Dermis microvascular lymphatic vessel endothelial cell (primary cell): ENCODE measurements around the gene OBSCN. TPM values are rescaled to one million over a fixed set of nuclear protein-coding genes. Genes with fewer than 3 reads are reported as not detected.

Experiments
- DNase-seq, 2 donors: peaks; one replicate each; pipeline versions ENCODE4 v3.0.0 to v3.0.0-alpha.2; 2010; ENCODE audit warnings: low read depth in 2 of 2
- total RNA-seq: library from RNA; depleted of rRNA; stranded (reverse); fragments of >200 nt; gene quantifications from 2 replicates; pipeline ENCODE4 v1.2.1, GENCODE V29; 2014

Gene OBSCN
- total RNA-seq, 1 donor from 2014 or later = 2.3 TPM

DNA sequence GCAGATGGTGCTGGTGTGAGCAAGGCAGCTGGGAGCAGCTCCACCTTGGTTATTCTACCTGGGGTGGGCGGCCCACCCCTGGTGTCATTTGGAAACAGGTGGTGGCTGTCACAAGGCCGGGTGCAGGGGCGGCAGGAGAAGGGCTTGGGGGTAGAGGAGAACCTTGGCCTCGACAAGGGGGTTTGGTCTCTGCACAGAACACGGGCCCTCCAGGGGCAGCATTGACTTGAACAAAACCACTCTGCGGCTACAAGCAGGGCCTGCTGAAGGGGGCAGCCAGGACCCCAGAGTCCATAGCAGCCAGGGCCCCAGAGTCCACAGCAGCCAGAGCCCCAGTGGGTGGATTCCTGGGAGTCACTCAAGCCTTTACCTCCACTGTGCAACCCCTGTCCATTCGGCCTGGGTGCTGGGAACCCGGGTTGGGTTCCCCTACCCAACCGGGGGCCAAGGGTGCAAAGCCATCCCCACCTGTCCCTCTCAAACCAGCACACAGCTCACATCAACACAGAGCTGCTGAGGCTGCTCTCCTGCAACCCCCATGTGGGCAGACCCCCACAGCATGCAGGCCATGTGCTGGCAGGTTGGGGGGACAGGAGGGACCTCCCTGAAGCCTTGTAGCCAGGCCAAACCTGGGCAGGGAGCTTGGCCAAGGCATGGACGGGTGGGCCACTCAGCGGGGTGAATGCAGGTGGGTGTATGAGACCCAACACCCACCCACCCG lies 191.1 kb downstream of the OBSCN start:
- DNase-seq = no peak

DNA sequence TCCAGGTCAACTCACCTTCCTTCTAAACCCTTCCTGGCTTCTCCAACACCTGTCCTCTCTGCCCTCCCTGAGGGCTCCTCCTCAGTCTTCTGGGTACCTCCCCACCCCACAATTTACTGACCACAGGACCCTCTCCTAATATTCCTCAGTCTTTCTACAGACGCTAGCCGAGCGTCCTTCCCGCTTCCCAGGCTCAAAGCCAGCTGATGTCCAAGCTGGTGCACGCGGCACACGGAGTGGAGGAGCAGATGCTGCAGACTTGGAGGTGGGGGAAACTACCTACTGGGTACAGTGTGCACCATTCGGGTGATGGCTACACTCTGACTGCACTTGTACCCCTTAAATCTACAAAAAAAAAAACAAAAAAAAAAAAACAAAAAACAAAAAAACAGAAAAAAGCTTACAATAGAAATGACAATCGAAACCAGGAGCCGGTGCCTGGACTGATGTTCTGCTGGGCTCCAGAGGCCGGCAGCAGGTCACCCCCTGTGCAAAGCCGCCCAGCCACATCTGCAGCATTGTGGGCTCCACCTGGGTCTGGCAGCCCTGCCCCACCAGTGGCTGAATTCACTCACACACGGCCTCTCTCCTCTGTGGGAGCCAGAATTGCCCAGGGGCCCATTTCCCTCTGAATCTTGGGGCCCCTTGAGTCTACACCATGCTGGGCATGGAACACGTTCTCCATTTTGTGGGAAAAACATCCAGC lies 191.8 kb downstream of the OBSCN start:
- no peak for DNase-seq

DNA sequence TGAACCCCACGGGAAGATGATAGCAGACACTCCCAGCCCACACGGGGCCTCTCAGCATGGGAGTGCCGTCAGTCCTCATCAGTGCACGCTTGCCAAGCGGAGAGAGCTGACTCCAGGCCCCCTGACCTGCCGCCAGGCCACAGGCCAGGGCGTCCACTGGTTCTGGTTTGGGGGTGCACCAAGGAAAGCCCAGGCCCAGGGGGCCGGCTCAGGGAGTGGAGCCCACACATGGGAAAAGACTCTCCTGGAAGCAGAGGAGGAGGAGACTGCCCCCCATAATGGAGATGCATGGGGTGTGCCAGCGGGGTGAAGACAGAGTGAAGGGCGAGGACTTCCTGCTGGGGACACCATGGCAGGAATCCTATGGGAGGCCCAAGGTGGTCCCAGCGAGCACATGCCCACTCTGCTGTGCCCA lies 192.4 kb downstream of the OBSCN start:
- no peak for DNase-seq

DNA sequence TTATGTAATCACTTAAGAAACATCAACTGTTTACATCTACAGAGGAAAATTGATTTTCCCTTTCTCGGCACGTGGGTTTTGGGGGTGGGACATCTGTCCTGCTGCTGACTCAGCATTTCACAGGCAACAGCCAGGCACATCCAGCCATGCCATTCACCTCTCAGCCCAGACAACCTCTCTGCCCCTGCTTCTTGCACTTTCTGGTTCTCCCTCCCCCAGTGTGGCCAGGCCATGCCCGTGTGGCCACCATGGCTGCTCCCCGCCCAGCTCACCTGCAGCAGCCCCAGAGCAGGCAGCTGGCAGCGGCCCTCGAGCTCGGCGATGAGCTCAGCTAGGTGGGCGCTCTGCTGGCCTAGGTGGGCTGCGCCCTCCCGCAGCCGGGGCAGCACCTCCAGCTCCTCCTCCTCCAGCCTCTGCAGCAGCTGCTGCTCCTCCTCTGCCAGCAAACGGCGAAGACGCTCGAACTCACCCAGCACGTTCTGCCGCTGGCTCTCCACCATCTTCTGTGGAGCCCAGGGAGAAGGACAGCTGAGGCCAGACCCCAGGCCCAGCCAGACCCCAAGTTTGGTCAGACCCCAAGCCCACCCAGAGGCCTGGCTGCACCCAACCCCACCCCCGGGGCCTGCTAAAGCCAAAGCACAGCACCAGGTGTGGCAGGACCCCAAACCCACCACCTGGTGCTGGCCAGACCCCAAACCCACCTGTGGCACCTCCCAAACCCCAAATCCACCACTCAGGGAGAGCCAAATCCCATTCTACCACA lies 193.0 kb downstream of the OBSCN start:
- no peak for DNase-seq

DNA sequence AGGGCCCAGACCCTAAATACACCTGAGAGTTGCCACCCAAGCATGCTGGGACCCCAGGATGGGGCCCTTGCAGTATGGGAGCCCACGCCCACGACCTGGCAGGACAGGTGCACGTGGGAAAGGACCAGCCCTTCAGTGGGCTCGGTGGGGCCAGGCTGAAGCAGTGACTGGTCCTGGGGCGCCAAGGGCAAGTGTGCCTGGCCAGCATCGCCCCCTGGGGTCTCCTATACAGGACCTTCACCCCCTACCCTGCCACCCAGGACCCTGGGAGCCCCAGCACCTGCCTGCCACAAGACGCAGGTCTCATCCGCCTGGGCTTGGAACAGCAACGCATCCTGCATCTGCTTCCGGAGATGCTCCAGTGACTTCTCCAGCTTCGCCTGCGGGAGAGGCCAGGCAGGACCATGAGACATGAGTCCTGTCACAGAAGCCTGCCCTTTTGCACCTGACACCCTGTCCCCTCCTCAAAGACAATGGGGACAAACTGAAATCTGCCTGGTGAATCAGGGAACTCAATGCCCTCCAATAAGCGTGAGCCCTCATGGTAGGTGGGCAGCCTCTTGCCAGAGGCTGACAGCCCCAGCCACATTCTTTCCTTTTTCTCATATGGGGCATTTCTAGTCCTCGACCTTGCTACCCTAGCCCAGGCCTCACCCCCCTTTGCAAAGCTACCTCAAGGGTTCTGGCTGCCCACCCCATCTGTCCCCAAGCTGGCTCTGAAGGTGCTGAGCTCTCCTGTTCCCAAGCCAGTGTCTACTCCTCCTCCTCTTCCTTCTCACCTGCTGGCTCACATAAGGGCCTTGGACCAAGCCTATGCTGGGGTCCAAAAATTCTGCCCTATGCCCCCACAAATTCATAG lies 194.2 kb downstream of the OBSCN start:
- DNase-seq = no peak

DNA sequence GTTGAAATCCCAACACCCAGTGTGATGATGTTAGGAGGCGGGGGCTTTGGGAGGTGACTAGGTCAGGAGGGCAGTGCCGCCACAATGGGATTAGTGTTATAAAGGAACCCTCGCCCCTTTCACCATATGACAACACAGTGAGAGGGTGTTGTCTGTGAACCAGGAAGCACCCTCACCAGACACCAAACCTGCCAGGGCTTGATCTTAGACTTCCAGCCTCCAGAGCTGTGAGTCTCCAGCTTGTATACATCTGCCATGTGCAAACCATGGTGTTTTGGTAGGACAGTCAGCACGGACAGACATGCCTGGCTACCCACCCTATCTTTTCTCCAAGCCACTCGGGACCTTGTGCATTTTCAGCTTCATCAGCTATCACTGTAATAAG lies 194.8 kb downstream of the OBSCN start:
- DNase-seq = no peak

DNA sequence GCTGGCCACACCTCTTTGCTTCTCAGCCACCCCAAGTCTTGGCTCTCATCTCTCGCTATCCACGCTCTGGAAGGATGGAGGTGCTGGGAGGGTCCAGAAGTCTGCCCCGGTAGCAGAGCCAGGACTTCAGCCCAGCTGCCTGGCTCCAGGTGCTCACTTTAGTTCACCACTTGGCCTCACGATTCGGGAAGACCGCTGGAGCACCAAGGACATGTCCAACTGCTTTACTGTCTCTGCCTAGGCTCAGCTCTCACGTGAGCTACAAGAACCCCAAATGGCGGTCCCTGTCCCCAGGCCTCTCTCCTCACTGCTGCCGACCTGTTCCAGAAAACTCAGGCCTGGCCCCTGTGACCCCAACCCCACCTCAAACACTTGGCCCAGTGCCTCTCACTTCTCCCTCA lies 195.4 kb downstream of the OBSCN start:
- no peak for DNase-seq

DNA sequence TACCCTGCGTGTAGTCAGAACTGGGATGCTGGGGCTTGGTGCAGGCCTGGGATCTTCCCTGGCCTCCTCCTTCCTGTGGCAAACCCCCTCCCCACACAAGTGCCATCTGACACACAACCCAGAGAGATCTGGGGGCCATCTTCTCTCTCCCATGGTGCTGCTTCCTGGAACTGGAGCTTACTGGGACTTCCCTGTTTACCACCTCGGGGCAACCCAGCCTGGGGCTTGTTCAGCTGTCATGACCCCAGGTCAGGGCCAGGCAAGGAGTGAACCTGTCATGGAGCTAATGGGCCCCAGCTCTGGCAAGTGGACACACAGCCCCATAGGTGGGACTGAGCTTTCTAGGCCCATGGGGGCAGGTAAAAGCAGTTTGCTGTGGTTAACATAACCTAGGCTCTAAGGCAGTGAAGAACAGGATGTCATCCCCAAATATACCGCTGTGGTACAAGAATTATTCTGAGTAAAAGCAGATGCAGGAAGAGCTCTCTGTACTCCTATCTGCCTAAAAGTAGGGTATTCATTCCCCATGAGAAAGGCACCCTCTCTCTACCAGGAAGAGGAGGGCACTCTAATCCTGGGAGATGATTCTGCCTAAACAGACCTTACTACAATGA lies 196.4 kb downstream of the OBSCN start:
- DNase-seq = no peak

DNA sequence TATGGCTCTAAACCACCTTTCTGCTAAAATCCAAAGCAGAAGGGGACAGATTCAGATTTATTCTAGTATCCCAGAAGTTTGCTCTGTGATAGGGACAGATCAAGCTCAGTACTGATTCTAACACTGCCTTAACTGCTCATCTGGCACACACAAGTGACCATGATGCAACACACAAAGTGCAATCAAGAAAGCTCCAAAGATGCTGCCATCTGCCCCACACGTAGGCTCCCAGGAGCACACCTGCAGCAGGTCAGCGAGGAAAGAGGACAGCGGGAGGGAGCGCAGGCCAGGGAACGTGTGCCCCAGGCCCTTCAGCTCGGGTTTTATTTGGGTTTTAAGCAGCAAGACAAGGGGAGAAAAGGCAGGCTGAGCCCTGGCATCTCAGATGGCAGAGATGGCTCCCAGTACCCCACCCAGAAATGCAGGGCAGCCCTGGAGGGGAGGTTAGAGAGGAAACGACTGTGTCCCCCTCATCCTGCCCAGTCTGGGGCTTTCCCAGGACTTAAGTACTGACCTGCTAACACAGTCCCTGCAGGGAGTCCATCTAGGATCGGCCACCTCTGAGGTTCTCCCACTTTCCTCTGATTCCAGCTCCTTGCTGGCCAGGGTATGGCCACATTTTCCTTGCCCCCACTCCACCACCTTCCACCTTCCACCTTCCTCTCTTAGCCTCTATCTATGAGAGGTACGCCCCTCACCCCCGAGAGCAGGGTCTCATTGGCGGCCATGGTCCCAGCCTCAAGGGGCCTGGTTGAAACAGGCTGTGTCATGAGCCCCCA lies 197.5 kb downstream of the OBSCN start:
- DNase-seq = no peak

DNA sequence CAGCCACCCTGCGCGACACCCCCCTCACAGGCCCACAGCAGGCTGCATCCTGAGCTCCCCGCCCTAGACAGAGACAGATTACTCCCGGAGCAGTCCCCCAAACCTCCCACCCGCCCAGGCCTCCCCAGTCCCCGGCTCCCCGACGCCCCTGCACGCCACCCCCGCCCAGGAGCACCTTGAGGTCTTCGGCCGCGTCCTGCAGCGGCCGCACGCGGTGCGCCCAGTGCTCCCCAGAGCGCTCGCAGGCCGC lies 198.1 kb downstream of the OBSCN start:
- no peak for DNase-seq

DNA sequence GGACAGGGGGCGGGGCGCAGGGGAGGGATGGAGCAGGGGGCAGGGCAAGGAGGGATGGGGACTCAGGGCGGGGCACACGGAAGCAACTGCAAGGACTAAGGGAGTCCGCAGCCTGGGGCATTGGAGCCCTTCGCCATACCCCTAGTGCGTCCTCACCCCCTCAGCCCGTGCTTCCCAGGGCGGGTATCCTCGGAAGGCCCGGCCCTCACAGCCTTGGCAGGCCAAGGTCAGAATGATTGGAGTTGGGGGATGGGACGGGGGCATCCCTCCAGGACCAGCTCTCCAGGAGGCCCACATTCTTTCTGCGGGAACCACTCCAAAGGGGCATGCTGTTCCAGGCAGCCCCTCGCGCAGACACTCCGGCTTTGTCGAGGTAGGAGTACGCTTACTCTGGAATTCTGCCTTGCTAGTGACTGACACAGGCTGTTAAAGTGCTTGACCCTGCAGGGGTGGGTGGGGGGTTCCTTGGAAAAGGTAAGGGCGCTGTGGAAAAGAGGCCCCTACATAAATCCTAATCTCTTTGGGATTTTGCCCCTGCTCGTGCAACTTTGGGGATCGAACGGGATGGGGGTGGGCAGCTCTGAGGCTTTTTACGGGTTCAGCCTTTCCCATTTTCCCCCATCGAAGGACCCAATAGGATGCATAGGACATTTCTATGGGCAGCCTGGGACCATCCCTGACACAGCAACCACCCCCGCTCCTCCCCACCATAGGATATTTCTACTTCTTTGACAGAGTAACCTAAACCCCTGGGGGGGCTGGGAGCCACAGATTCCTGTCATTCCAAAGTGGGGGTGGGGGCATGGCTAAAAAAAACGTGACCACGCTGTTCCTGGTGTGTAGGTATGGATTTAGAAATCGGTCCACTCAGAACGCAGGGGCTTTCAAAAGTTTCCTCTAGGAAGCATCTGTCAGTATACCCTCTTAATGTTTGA lies 199.5 kb downstream of the OBSCN start:
- no peak for DNase-seq

DNA sequence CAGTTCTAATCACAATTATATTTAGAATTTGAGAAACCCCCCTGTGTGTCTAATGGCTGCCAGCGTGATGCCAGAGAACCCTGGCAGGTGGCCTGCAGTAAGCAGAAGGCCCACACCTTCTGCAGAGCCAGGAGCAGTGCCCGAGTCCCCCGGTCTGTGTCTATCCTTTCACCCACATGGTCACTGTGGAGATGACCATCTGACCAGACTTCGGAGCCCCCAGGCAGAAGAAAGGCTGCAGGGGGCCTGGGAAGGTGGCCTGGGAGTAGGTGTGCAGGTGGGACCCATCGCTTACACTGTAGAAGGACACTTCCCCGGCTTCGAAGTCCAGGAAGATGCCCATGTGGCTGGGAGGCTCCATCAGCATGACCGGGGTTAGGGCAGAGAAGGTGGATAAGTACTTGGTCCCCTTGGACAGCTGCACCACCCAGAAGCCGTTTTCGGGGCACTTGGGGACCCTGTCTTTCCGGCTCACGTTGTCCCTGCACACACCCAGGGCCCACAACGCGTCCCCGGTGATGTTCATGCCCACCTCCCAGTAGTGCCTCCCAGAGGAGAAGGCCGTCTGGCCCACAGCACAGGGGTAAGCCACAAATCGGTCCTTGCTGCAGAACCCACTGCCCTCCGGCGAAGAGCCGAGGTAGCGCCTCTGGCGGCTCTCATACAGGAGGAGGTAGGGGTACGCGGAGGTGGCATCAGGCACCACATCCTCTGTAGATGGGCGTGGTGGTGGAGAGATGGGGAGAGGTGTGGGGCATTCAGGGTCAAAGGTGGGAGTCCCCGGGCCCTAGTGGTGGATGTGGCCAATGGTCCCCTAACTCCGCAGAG lies 200.4 kb downstream of the OBSCN start:
- no peak for DNase-seq

DNA sequence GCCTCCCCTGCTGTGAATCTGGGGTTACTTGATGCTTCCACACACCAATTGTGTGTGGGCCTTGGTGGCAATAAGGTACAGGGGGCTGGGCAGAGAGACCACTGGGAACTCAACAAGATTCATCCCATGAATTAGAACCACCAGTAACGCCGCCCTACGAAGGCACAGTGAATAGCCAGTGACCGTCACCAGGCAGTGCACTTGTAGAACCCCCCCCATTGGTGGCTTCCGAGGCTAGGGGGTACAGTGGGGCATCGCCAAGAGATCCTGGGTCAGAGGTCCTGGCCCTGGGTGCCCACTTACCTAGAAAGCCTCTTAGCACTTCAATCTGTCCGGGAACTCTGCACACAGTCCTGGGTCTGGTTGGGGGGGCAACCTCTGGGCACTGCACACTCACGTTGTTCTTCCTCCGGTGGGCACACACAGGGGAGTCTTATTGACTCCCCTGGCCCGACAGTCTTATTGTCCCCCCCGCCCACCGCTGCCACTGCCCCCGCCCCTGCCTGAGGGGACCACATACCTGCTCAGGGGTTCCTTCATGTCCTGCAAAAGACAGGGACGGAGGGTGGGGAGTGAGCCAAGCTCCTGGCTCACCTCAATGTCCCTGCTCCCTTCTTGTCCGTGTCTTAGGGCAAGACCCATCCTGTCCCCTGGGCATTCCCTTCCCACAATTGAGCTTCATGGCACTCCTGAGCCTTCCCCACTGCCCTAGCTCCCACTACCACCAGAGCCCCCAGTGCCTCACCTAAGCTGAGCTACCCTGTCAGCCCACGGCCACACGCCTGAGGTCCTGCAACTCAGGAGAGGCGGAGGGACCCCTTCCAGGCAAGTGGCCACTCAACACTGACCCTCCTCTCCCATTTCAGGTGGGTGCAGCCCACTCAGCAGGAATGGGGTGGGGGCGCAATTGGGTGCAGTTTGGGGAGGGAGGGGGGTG lies 201.3 kb downstream of the OBSCN start:
- no peak for DNase-seq

DNA sequence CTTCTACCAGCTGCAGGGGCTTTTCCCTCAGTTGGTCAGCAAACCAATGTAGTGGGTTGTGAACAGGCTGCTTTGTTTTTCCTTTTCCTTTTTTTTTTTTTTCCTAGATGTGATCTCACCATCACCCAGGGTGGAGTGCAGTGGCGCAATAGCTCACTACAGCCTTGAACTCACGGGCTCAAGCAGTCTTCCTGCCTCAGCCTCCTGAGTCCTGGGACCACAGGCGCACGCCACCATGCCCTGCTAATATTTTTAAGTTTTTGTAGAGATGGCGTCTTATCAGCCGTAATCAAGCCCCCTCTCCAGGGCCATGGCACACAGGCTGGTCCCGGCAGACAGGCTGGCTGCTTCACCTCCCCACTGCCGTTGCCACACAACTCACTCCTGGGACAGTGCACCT lies 202.2 kb downstream of the OBSCN start:
- no peak for DNase-seq

DNA sequence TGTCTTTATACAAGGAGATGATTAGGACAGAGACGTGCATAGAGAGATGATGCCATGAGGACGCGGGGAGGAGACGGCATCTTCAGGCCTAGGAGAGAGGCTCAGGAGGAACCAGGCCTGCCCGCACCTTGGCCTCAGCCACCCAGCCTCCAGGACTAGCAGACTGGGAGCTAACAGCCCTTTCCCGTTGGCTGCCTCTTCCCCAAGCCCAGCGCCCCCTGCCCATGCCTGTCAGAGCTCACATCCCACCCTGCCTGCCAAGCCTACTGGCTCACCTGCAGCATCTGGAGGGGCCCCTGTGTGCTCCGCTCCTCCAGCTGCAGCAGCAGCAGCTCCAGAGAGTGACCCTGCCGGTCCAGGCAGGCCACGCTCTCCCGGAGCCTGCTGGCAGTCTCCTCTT lies 202.8 kb downstream of the OBSCN start:
- DNase-seq = no peak

DNA sequence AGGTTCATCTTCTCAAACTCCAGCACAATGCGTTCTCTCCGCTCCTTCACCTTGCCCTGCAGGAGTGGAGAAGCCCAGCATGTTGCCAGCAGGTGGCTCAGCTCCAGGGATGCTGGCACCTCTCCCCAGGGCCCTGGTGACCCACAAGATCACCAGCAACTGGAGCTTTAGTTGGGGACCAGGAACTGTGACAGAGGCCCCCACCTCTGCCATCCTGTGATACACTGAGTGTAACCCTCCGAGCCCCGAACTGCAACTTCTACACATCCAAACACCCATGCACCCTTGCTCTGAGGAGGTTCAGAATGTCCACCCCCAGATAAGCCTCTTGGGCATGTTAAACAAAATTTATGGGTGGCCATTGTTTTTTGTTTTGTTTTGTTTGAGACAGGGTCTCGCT lies 203.3 kb downstream of the OBSCN start:
- no peak for DNase-seq

DNA sequence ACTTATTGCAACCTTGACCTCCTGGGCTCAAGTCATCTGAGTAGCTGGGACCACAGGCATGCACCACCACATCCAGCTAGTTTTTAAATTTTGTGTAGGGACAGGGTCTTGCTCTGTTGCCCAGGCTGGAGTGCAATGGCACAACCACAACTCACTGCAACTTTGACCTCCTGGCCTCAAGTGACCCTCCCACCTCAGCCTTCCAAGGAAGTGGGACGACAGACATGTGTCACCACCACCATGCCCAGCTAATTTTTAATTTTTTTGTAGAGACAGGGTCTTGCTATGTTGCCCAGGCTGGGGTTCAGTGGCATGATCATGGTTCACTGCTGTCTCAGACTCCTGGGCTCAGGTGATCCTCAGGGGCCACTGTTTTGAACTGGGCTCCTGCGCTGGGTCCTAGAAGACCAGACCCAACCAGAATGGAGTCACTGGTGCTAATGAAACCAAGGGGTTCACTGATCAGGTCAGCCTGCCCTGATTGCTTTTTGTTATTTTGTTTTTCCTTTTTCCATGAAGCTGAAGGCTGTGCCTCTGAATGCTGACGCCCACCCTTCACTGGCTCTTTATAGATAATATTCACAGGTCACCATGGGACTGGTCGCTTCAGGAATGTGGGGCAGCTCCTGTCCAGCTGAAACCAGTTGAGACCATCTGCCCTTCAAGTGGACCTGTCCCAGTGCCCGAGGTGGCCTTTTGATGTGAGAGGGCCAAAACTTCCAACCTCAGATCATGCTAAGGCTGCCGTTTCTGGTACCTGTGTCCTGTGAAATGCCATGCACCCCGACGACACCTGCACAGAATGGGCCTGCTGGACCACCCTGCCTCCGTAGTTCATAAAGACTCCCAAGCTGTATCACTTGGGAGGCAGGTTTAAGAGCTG lies 203.9 kb downstream of the OBSCN start:
- no peak for DNase-seq
